Activated CD4-positive, alpha-beta T cell treated with anti-CD3 and anti-CD28 coated beads, Interleukin-2, amount 10 ng/mL, durations not matched to agents 7 days and 5 days (primary cell): ENCODE measurements around the gene PAWR. TPM values are rescaled to one million over a fixed set of nuclear protein-coding genes. Genes with fewer than 3 reads are reported as not detected.
"Not testable (repeated sequence)": the region's sequence is repeated elsewhere in the genome, so short reads cannot be mapped to it uniquely, and the experiment has no call there.

ENCODE experiments used
- CTCF ChIA-PET: fragments of 350-600 bp; sonication (Branson Sonifier 250); formaldehyde crosslinking; loops from one replicate; lab custom pipeline; 2021; ENCODE audit warnings: antibody characterized with exemption; lab: Charles Lee
- POLR2A ChIA-PET: fragments of 350-600 bp; sonication (Branson Sonifier 250); formaldehyde crosslinking; loops from one replicate; lab custom pipeline; 2021; ENCODE audit warnings: antibody characterized with exemption; lab: Charles Lee
- DNase-seq: peaks from one replicate; pipeline ENCODE4 v3.0.0-alpha.2; 2020
- H3K27ac Mint-ChIP-seq: one replicate; pipeline ENCODE4 v1.8.0; 2021; ENCODE audit warnings: mild to moderate bottlenecking, moderate library complexity, mixed read lengths
- H3K27me3 Mint-ChIP-seq: one replicate; pipeline ENCODE4 v1.8.0; 2021; ENCODE audit warnings: mixed read lengths
- H3K36me3 Mint-ChIP-seq: one replicate; pipeline ENCODE4 v1.8.0; 2021; ENCODE audit warnings: low read depth, mixed read lengths
- H3K4me1 Mint-ChIP-seq: one replicate; pipeline ENCODE4 v1.8.0; 2021; ENCODE audit warnings: mixed read lengths
- H3K4me3 Mint-ChIP-seq: one replicate; pipeline ENCODE4 v1.8.0; 2021; ENCODE audit warnings: mild to moderate bottlenecking, moderate library complexity, mixed read lengths
- H3K9me3 Mint-ChIP-seq: one replicate; pipeline ENCODE4 v1.8.0; 2021; ENCODE audit warnings: mixed read lengths
- total RNA-seq, 2 experiments: library from RNA; stranded (reverse); gene quantifications; one replicate each; pipeline ENCODE4 v1.2.3, GENCODE V29; 2021

The PAWR gene
- total RNA-seq, 2 experiments from 2014 or later, result 7.6 to 8.0 TPM

DNA sequence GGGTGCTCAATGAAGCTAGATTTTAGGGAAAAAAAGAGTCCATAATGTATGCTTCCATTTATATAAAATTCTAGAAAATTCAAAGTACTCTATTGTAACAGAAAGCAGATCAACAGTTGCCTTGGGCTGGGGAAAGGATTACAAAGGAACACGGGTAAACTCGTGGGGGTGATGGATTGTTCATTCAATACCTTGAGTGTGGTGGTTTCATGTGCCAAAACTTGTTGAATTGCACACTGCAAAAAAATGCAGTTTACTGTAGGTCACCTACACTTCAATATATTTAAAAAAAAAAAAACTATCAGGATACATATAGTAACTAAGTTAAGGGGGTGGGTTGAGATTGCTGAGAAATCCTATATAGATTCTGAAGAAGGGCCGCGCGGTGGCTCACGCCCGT lies 33.6 kb downstream of the PAWR start:
- no peak for DNase-seq
- ChIA-PET POLR2A (no interaction called here), CTCF (no interaction called here)

DNA sequence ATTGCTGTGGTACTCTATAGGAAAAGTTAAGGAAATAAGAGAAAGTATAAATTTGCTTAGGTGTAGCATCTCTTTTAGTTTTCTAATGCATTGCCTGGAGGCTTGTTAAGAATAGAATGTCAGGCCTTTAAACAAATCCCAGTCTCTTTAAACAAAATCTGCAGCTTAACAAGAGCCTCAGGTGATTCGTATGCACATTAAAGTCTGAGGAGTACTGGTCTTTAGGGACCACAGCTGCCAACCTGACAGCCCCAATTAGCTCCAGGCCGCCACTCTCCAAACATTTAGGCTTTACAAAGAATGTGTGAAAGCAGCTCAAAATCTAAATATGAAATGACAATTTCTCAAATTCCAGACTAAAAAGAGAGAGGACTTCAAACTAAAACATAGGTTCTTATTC lies 35.7 kb downstream of the PAWR start:
- H3K4me1 Mint-ChIP-seq, result no peaks in the 10 kb centered on the region
- CTCF ChIA-PET, result no interaction called here
- no peaks in the 10 kb centered on the region for H3K27me3 Mint-ChIP-seq
- no peak for DNase-seq
- no peak overlapping the region for H3K4me3 Mint-ChIP-seq
- POLR2A ChIA-PET, result no interaction called here
- H3K36me3 Mint-ChIP-seq, result no peaks in the 10 kb centered on the region
- no peaks in the 10 kb centered on the region for H3K9me3 Mint-ChIP-seq
- H3K27ac Mint-ChIP-seq, result no peak overlapping the region

More for the DNA sequence above, 33.6 kb downstream of the PAWR start:
- Mint-ChIP-seq H3K4me1 (no peaks in the 10 kb centered on the region), H3K27me3 (no peaks in the 10 kb centered on the region), H3K4me3 (no peak overlapping the region), H3K36me3 (no peaks in the 10 kb centered on the region), H3K9me3 (no peaks in the 10 kb centered on the region), H3K27ac (no peak overlapping the region)

DNA sequence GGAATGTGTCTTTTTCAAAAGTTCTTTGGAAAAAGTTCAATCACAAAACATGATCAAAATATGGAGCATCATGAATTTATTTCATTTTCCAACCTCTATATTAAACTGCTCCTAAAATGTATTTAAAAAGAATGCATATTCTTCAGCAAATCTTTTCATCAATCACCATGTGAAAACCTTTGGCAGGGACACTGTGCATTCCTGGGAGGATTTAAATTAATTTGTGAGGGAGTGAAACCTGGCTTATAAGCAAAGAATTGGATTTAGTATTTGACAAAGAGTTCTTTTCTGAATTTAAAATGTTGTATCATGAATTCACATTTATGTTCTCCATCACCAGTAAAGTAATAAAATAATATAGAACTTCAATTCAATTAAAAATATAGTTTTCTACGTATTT lies 38.2 kb downstream of the PAWR start:
- H3K27ac Mint-ChIP-seq, result no peak overlapping the region
- H3K9me3 Mint-ChIP-seq, result no peaks in the 10 kb centered on the region
- no peak for DNase-seq
- ChIA-PET POLR2A (no interaction called here), CTCF (no interaction called here)
- no peaks in the 10 kb centered on the region for H3K4me1 Mint-ChIP-seq
- H3K36me3 Mint-ChIP-seq, result no peaks in the 10 kb centered on the region
- no peaks in the 10 kb centered on the region for H3K27me3 Mint-ChIP-seq
- H3K4me3 Mint-ChIP-seq, result no peak overlapping the region

DNA sequence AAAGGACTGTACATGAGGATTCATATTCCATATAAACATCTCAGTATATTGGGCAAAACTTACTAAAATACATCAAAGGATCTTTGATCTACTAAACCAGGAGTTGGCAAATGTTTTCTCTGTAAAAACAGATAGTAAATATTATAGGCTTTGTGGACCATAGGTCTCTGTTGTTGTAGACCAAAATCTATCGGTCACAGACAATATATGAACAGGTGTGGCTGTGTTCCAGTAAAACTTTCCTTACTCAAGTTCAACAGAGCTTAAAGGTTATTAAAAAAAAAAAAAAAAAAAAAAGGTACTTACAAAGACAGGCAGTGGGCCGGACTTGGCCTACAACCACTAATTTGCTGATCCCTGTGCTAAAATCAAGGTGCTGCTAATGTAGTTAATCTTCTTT lies 40.3 kb downstream of the PAWR start:
- POLR2A ChIA-PET, result no interaction called here
- Mint-ChIP-seq H3K4me1 (no peaks in the 10 kb centered on the region), H3K9me3 (no peaks in the 10 kb centered on the region), H3K36me3 (no peaks in the 10 kb centered on the region), H3K27me3 (no peaks in the 10 kb centered on the region), H3K4me3 (no peak overlapping the region), H3K27ac (no peak overlapping the region)
- CTCF ChIA-PET, result no interaction called here
- no peak for DNase-seq

DNA sequence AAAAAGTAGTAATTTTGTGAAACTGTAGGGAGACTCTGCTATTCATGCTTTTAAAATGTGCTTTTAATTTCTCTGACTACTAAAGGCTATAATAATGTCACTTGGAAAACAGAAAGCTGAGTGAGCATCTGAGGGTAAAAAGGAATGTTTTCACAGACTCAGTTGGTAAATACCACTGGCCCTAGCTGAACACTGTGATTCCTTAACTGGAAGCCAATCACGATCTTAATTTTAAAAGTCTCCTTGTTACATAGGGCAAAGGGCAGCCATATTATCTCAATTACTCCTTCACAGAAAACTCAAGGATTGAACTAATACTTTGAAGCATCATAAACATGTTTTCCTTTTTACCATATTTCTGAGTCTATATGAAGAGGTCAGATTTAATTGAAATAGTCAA lies 41.9 kb downstream of the PAWR start:
- no peak overlapping the region for H3K4me3 Mint-ChIP-seq
- no peaks in the 10 kb centered on the region for H3K36me3 Mint-ChIP-seq
- H3K4me1 Mint-ChIP-seq, result no peaks in the 10 kb centered on the region
- H3K9me3 Mint-ChIP-seq, result no peaks in the 10 kb centered on the region
- no peak for DNase-seq
- H3K27ac Mint-ChIP-seq, result no peak overlapping the region
- H3K27me3 Mint-ChIP-seq, result no peaks in the 10 kb centered on the region
- ChIA-PET POLR2A (no interaction called here), CTCF (interaction anchor here (0.6 kb wide), 1 partner anchor 52 kb away, joined by 6 read pairs; no protein-coding TSS in a partner anchor)

DNA sequence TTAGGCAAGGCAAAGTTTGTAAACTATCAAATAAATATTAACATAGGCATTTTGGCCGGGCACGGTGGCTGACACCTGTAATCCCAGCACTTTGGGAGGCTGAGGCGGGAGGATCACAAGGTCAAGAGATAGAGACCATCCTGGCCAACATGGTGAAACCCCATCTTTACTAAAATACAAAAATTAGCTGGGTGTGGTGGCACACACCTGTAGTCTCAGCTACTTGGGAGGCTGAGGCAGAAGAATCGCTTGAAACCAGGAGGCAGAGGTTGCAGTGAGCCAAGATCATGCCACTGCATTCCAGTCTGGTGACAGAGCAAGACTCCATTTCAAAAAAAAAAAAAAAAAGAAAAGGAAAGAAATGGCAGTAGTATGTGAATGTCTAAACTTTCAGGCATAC lies 43.9 kb downstream of the PAWR start:
- H3K27ac Mint-ChIP-seq, POLR2A ChIA-PET, H3K4me1 Mint-ChIP-seq, H3K4me3 Mint-ChIP-seq, CTCF ChIA-PET, H3K9me3 Mint-ChIP-seq, DNase-seq, H3K27me3 Mint-ChIP-seq, H3K36me3 Mint-ChIP-seq: not testable (repeated sequence)

DNA sequence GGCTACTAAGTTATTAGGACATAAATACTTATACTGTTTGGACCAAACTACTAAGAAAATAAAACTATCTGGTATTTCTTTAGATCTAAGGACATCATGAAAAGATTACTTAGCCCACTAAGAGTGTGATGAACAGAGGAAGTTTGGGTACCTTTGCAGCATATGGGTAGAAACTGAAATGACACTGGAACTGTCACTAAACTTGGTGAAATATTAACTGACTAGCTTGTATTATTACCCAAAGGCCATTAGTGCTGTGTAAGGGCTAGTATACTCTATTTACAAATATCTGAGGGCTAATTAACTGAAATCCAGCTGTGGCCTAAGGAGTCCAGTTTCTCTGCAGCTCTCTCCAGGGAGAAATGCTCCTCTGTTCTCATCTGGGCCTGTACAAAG lies 45.5 kb downstream of the PAWR start:
- POLR2A ChIA-PET, result no interaction called here
- H3K36me3 Mint-ChIP-seq, result no peaks in the 10 kb centered on the region
- no peaks in the 10 kb centered on the region for H3K27me3 Mint-ChIP-seq
- H3K4me3 Mint-ChIP-seq, result no peak overlapping the region
- H3K9me3 Mint-ChIP-seq, result no peaks in the 10 kb centered on the region
- H3K4me1 Mint-ChIP-seq, result no peaks in the 10 kb centered on the region
- DNase-seq, result no peak
- CTCF ChIA-PET, result no interaction called here
- no peak overlapping the region for H3K27ac Mint-ChIP-seq

DNA sequence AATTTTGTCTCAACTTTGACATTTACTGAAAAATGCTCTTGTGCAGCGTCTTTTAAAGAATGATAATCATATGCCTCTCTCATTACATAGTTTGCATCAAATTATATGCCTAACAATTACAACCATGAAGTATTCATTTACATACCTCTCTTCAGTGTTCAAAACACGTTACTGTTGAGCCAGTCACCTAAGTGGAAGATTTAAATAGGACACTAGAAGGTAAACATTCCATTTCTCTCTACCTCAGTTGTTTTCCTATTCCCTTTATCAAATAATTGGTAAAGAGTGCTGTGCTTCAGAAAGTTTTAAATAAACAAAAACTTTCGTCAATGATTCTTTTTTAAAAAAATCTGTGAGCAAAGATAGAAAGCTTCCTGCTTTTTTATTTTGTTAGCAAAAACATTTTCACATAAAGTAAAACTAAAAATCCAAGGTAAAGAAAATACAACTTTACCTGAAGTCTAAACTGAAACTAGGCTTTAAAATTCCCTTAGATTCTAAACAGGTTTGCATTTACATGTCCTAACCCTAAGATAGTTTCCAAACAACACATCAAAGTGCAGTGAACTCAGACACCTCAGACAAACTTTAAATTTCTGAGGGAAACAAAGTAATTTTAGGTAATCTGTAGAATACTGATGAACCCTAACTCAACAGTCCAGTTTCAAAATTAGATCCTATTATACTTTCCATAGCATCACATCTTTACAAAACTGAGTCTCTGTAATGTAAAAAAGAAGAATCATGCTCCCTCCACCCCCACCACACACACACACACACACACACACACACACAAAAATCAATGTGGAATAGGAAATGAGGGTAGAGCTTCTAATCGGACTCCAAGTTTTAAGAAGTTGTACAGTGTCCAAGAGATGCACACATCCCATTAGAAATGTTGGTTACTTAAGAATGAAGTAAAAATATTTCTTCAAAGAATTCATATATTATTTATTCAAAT lies 46.2 kb downstream of the PAWR start:
- Mint-ChIP-seq H3K9me3 (no peaks in the 10 kb centered on the region), H3K4me1 (no peaks in the 10 kb centered on the region), H3K27ac (no peak overlapping the region), H3K36me3 (no peaks in the 10 kb centered on the region), H3K4me3 (no peak overlapping the region), H3K27me3 (no peaks in the 10 kb centered on the region)
- ChIA-PET CTCF (no interaction called here), POLR2A (no interaction called here)
- DNase-seq, result no peak

DNA sequence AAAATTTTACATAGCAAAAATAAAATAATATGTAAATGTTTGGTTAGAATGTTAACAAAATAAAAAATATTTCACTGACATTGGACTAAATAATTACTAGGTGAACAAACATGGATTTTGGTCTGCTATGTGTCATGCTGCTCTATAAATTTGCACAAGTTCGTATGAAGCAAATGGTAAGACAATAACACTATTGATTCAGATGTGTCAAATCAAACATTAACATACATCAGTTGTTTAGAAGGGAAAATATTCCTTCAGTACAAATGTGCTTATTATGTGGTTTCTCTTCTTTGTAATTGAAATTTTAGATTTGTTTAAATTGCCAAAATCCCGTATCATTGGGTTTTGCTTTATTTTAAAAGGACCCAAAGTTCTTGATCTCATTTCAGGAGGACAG lies 46.9 kb downstream of the PAWR start:
- Mint-ChIP-seq H3K36me3 (no peaks in the 10 kb centered on the region), H3K27ac (no peak overlapping the region), H3K4me3 (no peak overlapping the region), H3K4me1 (no peaks in the 10 kb centered on the region), H3K9me3 (no peaks in the 10 kb centered on the region), H3K27me3 (no peaks in the 10 kb centered on the region)
- ChIA-PET POLR2A (no interaction called here), CTCF (no interaction called here)
- no peak for DNase-seq

DNA sequence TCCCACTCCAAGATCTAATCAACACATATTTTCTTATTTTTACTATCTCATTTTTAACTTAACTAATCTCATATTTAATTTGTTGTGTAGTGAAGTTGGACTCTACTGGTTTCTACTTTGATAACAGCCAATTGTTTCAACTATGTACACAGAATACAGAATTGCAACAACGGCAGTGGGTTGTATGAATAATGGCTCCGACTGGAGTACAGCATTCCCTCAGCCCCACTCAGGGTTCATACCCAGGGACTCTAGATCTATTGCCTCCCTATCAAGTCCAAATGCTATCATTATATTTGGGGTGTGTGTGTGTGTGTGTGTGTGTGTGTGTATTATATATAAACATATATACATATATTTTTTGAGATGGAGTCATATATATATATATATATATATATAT lies 52.3 kb downstream of the PAWR start:
- Mint-ChIP-seq H3K27me3 (no peaks in the 10 kb centered on the region), H3K27ac (no peak overlapping the region), H3K4me1 (no peaks in the 10 kb centered on the region), H3K9me3 (no peaks in the 10 kb centered on the region), H3K36me3 (no peaks in the 10 kb centered on the region), H3K4me3 (no peak overlapping the region)
- ChIA-PET CTCF (no interaction called here), POLR2A (no interaction called here)
- DNase-seq, result no peak

DNA sequence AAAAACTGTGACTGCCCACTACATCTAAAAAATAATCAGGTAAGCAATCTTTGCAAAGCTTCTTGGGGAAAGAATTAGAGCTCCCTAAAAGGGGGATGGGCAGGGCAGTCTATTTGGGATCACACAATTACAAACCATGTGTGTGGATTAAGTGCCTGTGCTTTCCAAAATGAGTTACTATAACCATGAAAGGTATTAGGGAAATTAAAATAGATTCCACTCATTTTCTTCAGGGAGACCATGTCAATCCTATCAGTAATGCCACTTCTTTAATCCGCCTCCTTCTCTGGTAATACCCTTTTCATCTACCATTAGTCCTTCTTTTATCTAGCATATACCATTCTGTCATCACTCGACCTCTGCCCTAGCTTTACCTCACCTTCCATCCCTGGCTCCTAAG lies 53.7 kb downstream of the PAWR start:
- Mint-ChIP-seq H3K36me3 (no peaks in the 10 kb centered on the region), H3K9me3 (no peaks in the 10 kb centered on the region), H3K4me3 (no peak overlapping the region), H3K27me3 (no peaks in the 10 kb centered on the region), H3K27ac (no peak overlapping the region), H3K4me1 (no peaks in the 10 kb centered on the region)
- ChIA-PET POLR2A (no interaction called here), CTCF (interaction anchor here (0.7 kb wide), 1 partner anchor 88 kb away, joined by 5 read pairs; no protein-coding TSS in a partner anchor)
- no peak for DNase-seq

DNA sequence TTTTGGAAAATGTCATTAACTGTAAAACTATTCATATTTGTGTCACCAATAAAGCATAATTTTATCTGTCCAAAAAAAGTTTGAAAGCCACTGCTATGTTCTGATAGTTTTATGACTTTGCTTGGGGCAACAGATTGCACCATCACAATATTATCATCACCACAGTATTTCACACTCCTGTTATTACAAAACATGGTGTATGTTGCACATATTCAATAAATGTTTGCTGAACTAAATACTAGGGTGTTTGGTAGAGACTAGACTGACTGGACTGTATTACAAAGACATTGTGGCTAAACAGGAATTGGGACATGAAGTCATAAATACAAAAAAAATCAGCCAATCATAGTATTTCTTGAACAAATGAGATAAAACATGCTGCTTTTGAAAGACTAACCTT lies 55.1 kb downstream of the PAWR start:
- ChIA-PET POLR2A (no interaction called here), CTCF (no interaction called here)
- Mint-ChIP-seq H3K4me1 (no peaks in the 10 kb centered on the region), H3K4me3 (no peak overlapping the region), H3K36me3 (no peaks in the 10 kb centered on the region), H3K27me3 (no peaks in the 10 kb centered on the region), H3K27ac (no peak overlapping the region), H3K9me3 (no peaks in the 10 kb centered on the region)
- DNase-seq, result no peak

DNA sequence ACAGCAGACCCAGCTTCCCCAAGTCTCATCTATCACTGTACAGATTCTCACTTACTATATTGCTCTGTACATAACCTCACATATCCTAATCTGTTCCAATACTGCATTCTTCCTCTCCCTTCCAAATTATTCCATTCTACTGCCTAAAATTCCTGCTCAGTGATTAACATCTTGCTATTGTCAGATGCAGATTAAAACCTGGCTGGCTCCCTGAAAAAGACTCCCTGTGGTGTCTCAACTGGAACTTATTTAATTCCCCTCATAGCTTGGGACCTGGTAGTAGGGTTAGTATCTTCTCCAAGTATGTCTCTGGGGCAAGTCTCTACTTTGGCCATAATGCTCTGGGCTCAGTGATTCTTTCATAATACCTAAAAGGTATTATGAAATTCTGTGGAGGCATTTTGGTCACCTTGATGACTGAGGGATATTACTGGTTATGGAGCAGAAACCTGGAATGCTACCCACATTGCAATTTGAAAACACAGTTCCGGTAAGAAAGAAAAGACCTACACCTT lies 55.8 kb downstream of the PAWR start:
- H3K27ac Mint-ChIP-seq, result no peak overlapping the region
- ChIA-PET POLR2A (no interaction called here), CTCF (no interaction called here)
- H3K4me1 Mint-ChIP-seq, result no peaks in the 10 kb centered on the region
- no peaks in the 10 kb centered on the region for H3K36me3 Mint-ChIP-seq
- no peak overlapping the region for H3K4me3 Mint-ChIP-seq
- no peaks in the 10 kb centered on the region for H3K27me3 Mint-ChIP-seq
- no peak for DNase-seq
- H3K9me3 Mint-ChIP-seq, result no peaks in the 10 kb centered on the region
